HEK293 (cell line): ENCODE data around the gene DPM2.
A peak's percentile ranks its signal among the peaks of the same experiment; 100 is the strongest.

Experiments
- GLIS1 ChIP-seq: fragments of 450-650 bp; formaldehyde crosslinking; IDR thresholded peaks from 2 replicates; pipeline ENCODE4 v1.5.1; 2016; ENCODE audit warnings: missing biosample characterization, missing genetic modification characterization
- GLIS2 ChIP-seq: fragments of 450-650 bp; formaldehyde crosslinking; IDR thresholded peaks from 2 replicates; pipeline ENCODE4 v1.5.1; 2016; ENCODE audit warnings: missing biosample characterization, missing genetic modification characterization
- KLF1 ChIP-seq: fragments of 450-650 bp; formaldehyde crosslinking; IDR thresholded peaks from 2 replicates; pipeline ENCODE4 v1.5.1; 2016; ENCODE audit warnings: missing biosample characterization, missing genetic modification characterization
- KLF16 ChIP-seq: fragments of 450-650 bp; formaldehyde crosslinking; IDR thresholded peaks from 2 replicates; pipeline ENCODE4 v1.5.1; 2017; ENCODE audit warnings: missing biosample characterization, missing genetic modification characterization
- SETDB1 ChIP-seq: IDR thresholded peaks from one replicate; pipeline ENCODE4 v1.6.1; 2017; ENCODE audit warnings: mild to moderate bottlenecking, low read length, moderate library complexity, mixed read lengths; ENCODE audit not compliant: insufficient read length
- ZBTB7A ChIP-seq: fragments of 450-650 bp; formaldehyde crosslinking; IDR thresholded peaks from 2 replicates; pipeline ENCODE4 v1.5.1; 2016; ENCODE audit warnings: low read depth, missing biosample characterization, missing genetic modification characterization
- ZNF146 ChIP-seq: fragments of 450-650 bp; formaldehyde crosslinking; IDR thresholded peaks from 2 replicates; pipeline ENCODE4 v1.5.1; 2016; ENCODE audit warnings: missing biosample characterization, missing genetic modification characterization
- ZNF175 ChIP-seq: fragments of 450-650 bp; formaldehyde crosslinking; IDR thresholded peaks from 2 replicates; pipeline ENCODE4 v1.5.1; 2016; ENCODE audit warnings: missing biosample characterization, missing genetic modification characterization
- ZNF184 ChIP-seq: fragments of 450-650 bp; IDR thresholded peaks from 2 replicates; pipeline ENCODE4 v1.5.1; 2018; ENCODE audit warnings: missing biosample characterization, mild to moderate bottlenecking, missing genetic modification characterization
- ZNF501 ChIP-seq: fragments of 450-650 bp; formaldehyde crosslinking; IDR thresholded peaks from 2 replicates; pipeline ENCODE4 v1.5.1; 2016; ENCODE audit warnings: missing biosample characterization, missing genetic modification characterization
- ZNF544 ChIP-seq: fragments of 450-650 bp; formaldehyde crosslinking; IDR thresholded peaks from 2 replicates; pipeline ENCODE4 v1.5.0; 2017; ENCODE audit warnings: missing biosample characterization, missing genetic modification characterization
- ZNF623 ChIP-seq: fragments of 450-650 bp; formaldehyde crosslinking; IDR thresholded peaks from 2 replicates; pipeline ENCODE4 v1.5.1; 2016; ENCODE audit warnings: missing biosample characterization, missing genetic modification characterization
- ZNF677 ChIP-seq: fragments of 450-650 bp; IDR thresholded peaks from 2 replicates; pipeline ENCODE4 v1.5.0; 2018; ENCODE audit warnings: missing biosample characterization, mild to moderate bottlenecking, missing genetic modification characterization, moderate library complexity
- ZNF747 ChIP-seq: fragments of 450-650 bp; formaldehyde crosslinking; IDR thresholded peaks from 2 replicates; pipeline ENCODE4 v1.5.1; 2016; ENCODE audit warnings: missing biosample characterization, missing genetic modification characterization
- ZNF791 ChIP-seq: fragments of 450-650 bp; formaldehyde crosslinking; IDR thresholded peaks from 2 replicates; pipeline ENCODE4 v1.5.1; 2016; ENCODE audit warnings: missing biosample characterization, missing genetic modification characterization
- TF ChIP-seq, protein P1 (sequence below): fragments of 450-650 bp; formaldehyde crosslinking; IDR thresholded peaks from 2 replicates; pipeline ENCODE4 v1.5.1; 2016; ENCODE audit warnings: missing biosample characterization, missing genetic modification characterization
- TF ChIP-seq, protein P2 (sequence below): fragments of 450-650 bp; formaldehyde crosslinking; IDR thresholded peaks from 2 replicates; pipeline ENCODE4 v1.5.1; 2017; ENCODE audit warnings: missing biosample characterization, missing genetic modification characterization
- TF ChIP-seq, protein P3 (sequence below): fragments of 450-650 bp; formaldehyde crosslinking; IDR thresholded peaks from 2 replicates; pipeline ENCODE4 v1.5.1; 2016; ENCODE audit warnings: missing biosample characterization, missing genetic modification characterization
- TF ChIP-seq, protein P4 (sequence below): fragments of 450-650 bp; formaldehyde crosslinking; IDR thresholded peaks from 2 replicates; pipeline ENCODE4 v1.5.1; 2017; ENCODE audit warnings: missing biosample characterization, missing genetic modification characterization
- TF ChIP-seq, protein P5 (sequence below): fragments of 450-650 bp; formaldehyde crosslinking; IDR thresholded peaks from 2 replicates; pipeline ENCODE4 v1.5.1; 2016; ENCODE audit warnings: missing biosample characterization, missing genetic modification characterization
- TF ChIP-seq, protein P6 (sequence below): fragments of 450-650 bp; formaldehyde crosslinking; IDR thresholded peaks from 2 replicates; pipeline ENCODE4 v1.5.1; 2016; ENCODE audit warnings: missing biosample characterization, missing genetic modification characterization, borderline replicate concordance
- TF ChIP-seq, protein P7 (sequence below): fragments of 450-650 bp; formaldehyde crosslinking; IDR thresholded peaks from 2 replicates; pipeline ENCODE4 v1.5.1; 2016; ENCODE audit warnings: missing biosample characterization, missing genetic modification characterization
- TF ChIP-seq, protein P8 (sequence below): sonication (generic); formaldehyde crosslinking; IDR thresholded peaks from 2 replicates; pipeline ENCODE4 v1.8.1; 2022; ENCODE audit warnings: mild to moderate bottlenecking, moderate library complexity, missing genetic modification reagents

DPM2 gene

DNA sequence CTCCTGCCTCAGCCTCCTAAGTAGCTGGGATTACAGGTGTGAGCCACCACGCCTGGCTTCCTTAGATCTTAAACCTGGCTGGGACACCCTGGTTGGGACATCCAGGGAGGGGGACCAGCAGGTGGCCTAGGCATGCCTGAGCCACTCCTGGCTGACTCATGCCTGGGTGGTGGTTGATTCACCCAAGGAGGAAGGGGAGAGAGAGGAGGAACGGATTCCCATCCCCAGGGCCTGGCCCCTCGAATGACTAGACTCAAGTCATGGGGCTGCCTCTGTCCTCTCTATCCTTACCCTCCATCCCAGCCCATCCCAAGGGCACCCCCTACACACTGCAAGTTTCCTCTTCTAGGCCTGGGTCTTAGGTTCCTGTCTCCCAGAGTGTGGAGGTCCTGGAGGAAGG, 30.4 kb upstream of the DPM2 start (continued):
- TF ChIP-seq, protein P1, sequence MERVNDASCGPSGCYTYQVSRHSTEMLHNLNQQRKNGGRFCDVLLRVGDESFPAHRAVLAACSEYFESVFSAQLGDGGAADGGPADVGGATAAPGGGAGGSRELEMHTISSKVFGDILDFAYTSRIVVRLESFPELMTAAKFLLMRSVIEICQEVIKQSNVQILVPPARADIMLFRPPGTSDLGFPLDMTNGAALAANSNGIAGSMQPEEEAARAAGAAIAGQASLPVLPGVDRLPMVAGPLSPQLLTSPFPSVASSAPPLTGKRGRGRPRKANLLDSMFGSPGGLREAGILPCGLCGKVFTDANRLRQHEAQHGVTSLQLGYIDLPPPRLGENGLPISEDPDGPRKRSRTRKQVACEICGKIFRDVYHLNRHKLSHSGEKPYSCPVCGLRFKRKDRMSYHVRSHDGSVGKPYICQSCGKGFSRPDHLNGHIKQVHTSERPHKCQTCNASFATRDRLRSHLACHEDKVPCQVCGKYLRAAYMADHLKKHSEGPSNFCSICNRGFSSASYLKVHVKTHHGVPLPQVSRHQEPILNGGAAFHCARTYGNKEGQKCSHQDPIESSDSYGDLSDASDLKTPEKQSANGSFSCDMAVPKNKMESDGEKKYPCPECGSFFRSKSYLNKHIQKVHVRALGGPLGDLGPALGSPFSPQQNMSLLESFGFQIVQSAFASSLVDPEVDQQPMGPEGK = peak; percentile 43; the same call in 1 of the 2 replicates
- no peak for TF ChIP-seq ZNF146 (tag by site-specific recombination)
- no peak for TF ChIP-seq ZNF623 (tag by site-specific recombination)
- TF ChIP-seq, protein P2, sequence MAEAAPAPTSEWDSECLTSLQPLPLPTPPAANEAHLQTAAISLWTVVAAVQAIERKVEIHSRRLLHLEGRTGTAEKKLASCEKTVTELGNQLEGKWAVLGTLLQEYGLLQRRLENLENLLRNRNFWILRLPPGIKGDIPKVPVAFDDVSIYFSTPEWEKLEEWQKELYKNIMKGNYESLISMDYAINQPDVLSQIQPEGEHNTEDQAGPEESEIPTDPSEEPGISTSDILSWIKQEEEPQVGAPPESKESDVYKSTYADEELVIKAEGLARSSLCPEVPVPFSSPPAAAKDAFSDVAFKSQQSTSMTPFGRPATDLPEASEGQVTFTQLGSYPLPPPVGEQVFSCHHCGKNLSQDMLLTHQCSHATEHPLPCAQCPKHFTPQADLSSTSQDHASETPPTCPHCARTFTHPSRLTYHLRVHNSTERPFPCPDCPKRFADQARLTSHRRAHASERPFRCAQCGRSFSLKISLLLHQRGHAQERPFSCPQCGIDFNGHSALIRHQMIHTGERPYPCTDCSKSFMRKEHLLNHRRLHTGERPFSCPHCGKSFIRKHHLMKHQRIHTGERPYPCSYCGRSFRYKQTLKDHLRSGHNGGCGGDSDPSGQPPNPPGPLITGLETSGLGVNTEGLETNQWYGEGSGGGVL (tag by site-specific recombination) = peak; percentile 29; the same call in 1 of the 2 replicates
- TF ChIP-seq ZNF184 (tag by site-specific recombination) = no peak
- no peak for TF ChIP-seq ZNF175 (tag by site-specific recombination)
- TF ChIP-seq ZBTB7A (tag by site-specific recombination) = no peak
- TF ChIP-seq ZNF747 (tag by site-specific recombination) = no peak
- TF ChIP-seq KLF16 (tag by site-specific recombination) = no peak
- TF ChIP-seq, protein P3, sequence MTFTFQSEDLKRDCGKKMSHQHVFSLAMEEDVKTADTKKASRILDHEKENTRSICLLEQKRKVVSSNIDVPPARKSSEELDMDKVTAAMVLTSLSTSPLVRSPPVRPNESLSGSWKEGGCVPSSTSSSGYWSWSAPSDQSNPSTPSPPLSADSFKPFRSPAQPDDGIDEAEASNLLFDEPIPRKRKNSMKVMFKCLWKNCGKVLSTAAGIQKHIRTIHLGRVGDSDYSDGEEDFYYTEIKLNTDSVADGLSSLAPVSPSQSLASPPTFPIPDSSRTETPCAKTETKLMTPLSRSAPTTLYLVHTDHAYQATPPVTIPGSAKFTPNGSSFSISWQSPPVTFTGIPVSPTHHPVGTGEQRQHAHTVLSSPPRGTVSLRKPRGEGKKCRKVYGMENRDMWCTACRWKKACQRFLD (tag by site-specific recombination) = no peak
- TF ChIP-seq, protein P4, sequence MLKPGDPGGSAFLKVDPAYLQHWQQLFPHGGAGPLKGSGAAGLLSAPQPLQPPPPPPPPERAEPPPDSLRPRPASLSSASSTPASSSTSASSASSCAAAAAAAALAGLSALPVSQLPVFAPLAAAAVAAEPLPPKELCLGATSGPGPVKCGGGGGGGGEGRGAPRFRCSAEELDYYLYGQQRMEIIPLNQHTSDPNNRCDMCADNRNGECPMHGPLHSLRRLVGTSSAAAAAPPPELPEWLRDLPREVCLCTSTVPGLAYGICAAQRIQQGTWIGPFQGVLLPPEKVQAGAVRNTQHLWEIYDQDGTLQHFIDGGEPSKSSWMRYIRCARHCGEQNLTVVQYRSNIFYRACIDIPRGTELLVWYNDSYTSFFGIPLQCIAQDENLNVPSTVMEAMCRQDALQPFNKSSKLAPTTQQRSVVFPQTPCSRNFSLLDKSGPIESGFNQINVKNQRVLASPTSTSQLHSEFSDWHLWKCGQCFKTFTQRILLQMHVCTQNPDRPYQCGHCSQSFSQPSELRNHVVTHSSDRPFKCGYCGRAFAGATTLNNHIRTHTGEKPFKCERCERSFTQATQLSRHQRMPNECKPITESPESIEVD (tag by site-specific recombination) = no peak
- TF ChIP-seq, protein P5, sequence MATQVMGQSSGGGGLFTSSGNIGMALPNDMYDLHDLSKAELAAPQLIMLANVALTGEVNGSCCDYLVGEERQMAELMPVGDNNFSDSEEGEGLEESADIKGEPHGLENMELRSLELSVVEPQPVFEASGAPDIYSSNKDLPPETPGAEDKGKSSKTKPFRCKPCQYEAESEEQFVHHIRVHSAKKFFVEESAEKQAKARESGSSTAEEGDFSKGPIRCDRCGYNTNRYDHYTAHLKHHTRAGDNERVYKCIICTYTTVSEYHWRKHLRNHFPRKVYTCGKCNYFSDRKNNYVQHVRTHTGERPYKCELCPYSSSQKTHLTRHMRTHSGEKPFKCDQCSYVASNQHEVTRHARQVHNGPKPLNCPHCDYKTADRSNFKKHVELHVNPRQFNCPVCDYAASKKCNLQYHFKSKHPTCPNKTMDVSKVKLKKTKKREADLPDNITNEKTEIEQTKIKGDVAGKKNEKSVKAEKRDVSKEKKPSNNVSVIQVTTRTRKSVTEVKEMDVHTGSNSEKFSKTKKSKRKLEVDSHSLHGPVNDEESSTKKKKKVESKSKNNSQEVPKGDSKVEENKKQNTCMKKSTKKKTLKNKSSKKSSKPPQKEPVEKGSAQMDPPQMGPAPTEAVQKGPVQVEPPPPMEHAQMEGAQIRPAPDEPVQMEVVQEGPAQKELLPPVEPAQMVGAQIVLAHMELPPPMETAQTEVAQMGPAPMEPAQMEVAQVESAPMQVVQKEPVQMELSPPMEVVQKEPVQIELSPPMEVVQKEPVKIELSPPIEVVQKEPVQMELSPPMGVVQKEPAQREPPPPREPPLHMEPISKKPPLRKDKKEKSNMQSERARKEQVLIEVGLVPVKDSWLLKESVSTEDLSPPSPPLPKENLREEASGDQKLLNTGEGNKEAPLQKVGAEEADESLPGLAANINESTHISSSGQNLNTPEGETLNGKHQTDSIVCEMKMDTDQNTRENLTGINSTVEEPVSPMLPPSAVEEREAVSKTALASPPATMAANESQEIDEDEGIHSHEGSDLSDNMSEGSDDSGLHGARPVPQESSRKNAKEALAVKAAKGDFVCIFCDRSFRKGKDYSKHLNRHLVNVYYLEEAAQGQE (tag by site-specific recombination) = no peak
- TF ChIP-seq ZNF544 (tag by site-specific recombination) = no peak
- TF ChIP-seq, protein P6, sequence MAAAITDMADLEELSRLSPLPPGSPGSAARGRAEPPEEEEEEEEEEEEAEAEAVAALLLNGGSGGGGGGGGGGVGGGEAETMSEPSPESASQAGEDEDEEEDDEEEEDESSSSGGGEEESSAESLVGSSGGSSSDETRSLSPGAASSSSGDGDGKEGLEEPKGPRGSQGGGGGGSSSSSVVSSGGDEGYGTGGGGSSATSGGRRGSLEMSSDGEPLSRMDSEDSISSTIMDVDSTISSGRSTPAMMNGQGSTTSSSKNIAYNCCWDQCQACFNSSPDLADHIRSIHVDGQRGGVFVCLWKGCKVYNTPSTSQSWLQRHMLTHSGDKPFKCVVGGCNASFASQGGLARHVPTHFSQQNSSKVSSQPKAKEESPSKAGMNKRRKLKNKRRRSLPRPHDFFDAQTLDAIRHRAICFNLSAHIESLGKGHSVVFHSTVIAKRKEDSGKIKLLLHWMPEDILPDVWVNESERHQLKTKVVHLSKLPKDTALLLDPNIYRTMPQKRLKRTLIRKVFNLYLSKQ (tag by site-specific recombination) = no peak
- TF ChIP-seq, protein P7, sequence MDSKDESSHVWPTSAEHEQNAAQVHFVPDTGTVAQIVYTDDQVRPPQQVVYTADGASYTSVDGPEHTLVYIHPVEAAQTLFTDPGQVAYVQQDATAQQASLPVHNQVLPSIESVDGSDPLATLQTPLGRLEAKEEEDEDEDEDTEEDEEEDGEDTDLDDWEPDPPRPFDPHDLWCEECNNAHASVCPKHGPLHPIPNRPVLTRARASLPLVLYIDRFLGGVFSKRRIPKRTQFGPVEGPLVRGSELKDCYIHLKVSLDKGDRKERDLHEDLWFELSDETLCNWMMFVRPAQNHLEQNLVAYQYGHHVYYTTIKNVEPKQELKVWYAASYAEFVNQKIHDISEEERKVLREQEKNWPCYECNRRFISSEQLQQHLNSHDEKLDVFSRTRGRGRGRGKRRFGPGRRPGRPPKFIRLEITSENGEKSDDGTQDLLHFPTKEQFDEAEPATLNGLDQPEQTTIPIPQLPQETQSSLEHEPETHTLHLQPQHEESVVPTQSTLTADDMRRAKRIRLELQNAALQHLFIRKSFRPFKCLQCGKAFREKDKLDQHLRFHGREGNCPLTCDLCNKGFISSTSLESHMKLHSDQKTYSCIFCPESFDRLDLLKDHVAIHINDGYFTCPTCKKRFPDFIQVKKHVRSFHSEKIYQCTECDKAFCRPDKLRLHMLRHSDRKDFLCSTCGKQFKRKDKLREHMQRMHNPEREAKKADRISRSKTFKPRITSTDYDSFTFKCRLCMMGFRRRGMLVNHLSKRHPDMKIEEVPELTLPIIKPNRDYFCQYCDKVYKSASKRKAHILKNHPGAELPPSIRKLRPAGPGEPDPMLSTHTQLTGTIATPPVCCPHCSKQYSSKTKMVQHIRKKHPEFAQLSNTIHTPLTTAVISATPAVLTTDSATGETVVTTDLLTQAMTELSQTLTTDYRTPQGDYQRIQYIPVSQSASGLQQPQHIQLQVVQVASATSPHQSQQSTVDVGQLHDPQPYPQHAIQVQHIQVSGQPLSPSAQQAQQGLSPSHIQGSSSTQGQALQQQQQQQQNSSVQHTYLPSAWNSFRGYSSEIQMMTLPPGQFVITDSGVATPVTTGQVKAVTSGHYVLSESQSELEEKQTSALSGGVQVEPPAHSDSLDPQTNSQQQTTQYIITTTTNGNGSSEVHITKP (tag by site-specific recombination) = 0 out of 2 replicates have a peak, but pooled peaks have one; percentile 11
- TF ChIP-seq SETDB1 = no peak
- 0 out of 2 replicates have a peak, but pooled peaks have one; percentile 35 for TF ChIP-seq KLF1 (tag by site-specific recombination)
- TF ChIP-seq GLIS2 (tag by site-specific recombination) = peak; percentile 42; the same call in 1 of the 2 replicates
- TF ChIP-seq GLIS1 (tag by site-specific recombination) = peak; percentile 49; the same call in 1 of the 2 replicates
- TF ChIP-seq, protein P8, sequence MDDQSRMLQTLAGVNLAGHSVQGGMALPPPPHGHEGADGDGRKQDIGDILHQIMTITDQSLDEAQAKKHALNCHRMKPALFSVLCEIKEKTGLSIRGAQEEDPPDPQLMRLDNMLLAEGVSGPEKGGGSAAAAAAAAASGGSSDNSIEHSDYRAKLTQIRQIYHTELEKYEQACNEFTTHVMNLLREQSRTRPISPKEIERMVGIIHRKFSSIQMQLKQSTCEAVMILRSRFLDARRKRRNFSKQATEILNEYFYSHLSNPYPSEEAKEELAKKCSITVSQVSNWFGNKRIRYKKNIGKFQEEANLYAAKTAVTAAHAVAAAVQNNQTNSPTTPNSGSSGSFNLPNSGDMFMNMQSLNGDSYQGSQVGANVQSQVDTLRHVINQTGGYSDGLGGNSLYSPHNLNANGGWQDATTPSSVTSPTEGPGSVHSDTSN = no peak
- no peak for TF ChIP-seq ZNF501 (tag by site-specific recombination)
- TF ChIP-seq ZNF791 (tag by site-specific recombination) = no peak
- TF ChIP-seq ZNF677 (tag by site-specific recombination) = no peak
